Stimulated activated CD4-positive, alpha-beta T cell treated with anti-CD3 and anti-CD28 coated beads, Interleukin-2, amount 100 ng/mL, for 4 hours (primary cell): Measurements from ENCODE around the gene QSOX2.

Experiments used
- DNase-seq: peaks from one replicate; pipeline ENCODE4 v3.0.0-alpha.2; 2020; ENCODE audit warnings: low read depth

The QSOX2 gene

DNA sequence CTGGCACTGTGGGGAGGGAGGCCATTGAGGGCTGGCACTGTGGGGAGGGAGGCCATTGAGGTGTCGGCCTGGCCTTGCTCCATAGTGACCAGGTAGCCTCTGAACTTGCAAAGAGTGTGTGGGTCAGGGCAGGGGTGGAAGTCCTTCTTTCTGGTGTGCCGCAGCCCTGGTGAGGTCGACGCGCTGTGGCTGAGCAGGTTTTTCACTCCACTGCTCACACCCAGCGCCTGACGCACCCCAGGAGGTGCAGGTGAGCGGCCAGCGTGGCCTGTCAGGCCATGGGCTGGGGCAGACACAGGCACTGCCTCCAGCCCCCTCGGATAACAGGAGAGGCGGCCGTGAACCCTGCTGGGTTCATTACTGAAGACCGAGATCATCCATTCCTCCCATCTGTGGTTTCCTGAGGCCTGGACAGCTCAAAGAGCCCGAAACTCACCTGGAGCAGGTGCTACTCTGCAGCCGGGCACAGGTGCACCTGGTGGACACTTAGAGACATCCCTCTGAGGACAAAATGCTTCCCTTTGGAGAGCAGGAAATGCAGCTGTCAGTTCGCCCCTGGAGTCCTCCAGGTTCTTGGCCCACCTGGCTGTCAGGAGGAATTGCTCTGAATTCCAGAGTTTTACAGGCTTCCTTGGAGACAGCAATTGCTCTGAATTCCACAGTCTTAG lies 73.1 kb downstream of the QSOX2 start:
- no peak for DNase-seq

- no peak for DNase-seq
Measured at GRCh38 chr9:136171801-136172411, 73.7 kb downstream of the QSOX2 start.

GRCh38 chr9:136171009-136171800 lies 74.4 kb downstream of the QSOX2 start:
- DNase-seq: no peak

DNA sequence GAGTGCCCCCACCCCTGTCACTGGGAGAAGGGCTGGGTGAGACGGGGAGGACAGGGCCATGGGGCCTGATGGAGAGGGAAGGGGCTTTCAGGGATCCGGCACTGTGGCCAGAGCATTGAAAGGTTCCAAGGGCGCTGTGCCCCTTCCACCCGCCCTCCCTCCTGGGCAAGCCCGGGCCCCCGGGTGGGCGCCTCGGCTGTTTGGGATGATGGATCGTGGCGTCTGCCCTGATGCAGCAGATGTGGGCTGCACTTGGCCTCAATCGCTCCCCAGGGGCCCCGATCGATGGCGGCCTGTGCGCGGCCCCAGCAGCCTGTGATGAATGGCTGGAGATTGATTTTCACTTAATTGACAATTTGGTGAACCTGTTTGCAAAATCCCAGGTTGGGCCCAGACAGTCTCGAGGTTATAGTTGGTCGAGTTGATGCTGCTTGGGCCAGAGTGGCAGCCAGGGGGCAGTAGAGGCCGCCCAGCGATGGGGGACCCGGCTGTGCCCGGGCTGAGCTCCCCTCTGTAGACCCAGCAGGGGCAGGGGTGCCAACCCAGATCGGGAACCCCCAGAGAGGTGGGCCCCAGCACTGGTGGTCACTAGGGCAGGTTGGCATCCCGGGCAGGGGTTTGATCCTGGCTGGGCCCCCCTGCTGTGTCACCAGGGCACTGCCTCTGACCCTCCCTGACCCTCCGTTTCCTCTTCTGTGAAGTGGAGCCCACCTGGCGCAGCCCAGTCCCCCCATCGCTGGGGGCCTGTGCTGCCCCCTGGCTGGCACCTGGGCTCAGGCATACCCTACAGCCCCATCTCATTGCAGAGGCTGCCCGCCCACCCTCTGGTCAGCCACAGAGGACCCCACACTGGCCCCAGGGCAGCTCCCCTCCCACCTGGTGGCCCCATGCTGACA lies 75.4 kb downstream of the QSOX2 start:
- DNase-seq: peak; percentile 22

DNA sequence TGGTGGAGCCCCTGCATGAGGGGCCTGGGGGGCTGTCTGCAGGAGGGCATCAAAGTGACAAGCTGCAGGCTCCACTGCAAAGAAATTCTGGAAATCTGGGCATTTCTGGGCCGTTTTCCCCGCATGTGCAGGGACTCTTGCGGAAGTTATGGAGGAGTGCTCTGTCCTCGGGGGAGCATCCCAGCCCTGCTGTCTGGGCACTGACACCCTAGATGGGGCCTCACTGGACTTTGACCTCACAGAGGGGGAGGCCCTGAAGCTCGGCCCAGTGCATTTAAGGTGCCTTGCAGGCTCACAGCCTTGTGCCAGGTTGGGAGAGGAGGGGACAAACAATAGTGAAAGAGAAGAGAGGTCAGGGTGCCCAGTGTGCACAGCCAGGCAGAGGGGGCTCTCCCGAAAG lies 76.1 kb downstream of the QSOX2 start:
- no peak for DNase-seq

- no peak for DNase-seq
Measured at GRCh38 chr9:136163248-136163850, 82.3 kb downstream of the QSOX2 start.

- no peak for DNase-seq
Measured at GRCh38 chr9:136160995-136161610, 84.5 kb downstream of the QSOX2 start.

- DNase-seq: no peak
Measured at GRCh38 chr9:136160381-136160841, 85.2 kb downstream of the QSOX2 start.

DNA sequence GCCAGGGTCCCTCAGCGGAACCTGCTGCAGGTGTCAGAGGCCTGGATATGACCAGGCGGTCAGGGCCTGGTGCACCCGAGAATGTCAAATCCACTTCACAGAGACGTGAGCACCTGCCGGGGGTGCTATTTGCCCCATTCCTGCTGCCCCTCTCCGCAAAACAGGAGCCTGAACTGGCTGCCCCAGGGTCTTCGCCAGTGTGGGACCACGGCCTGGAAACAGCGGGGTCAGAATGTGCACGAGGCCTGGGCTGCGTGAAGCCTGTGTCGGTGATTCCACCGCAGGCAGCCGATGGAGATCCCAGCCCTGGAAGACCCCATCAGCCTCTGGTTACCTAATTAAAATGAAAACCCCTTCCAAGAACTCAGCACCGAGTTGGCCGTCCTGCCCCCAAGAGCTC lies 85.8 kb downstream of the QSOX2 start:
- no peak for DNase-seq

GRCh38 chr9:136157477-136158265 lies 87.9 kb downstream of the QSOX2 start:
- DNase-seq: no peak
